ENCODE measurements around the gene SWI5. TPM values are rescaled to one million over a fixed set of nuclear protein-coding genes. Genes with fewer than 3 reads are reported as not detected.

SWI5 gene
- total RNA-seq, 2 experiments from 2014 or later = 3.0 to 4.1 TPM

GRCh38 chr9:128325629-128326028 lies 49.6 kb downstream of the SWI5 start:
- H3K9me3 Mint-ChIP-seq = no peaks in the 10 kb centered on the region
- H3K4me3 Mint-ChIP-seq = peak overlapping the region; percentile 54
- POLR2A ChIA-PET = no interaction called here
- intact Hi-C loops (cut with DNase I, micrococcal nuclease) = loop anchor here in 1 of 2 experiments (10.0 kb wide), 1 partner anchor 201 kb away; the partner anchor contains the start of gene PTGES2
- no peaks in the 10 kb centered on the region for H3K9me3 ChIP-seq (ENCODE audit: control insufficient read depth in 1 of 2, insufficient read depth in 1 of 2, low read length in 2 of 2)
- peaks cover 50% of the 10 kb centered on the region for H3K36me3 Mint-ChIP-seq (ENCODE audit: low read depth)
- H3K36me3 ChIP-seq (ENCODE audit: insufficient read depth, low read length) = peaks cover 27% of the 10 kb centered on the region
- no peak overlapping the region for H3K27ac Mint-ChIP-seq
- no peaks in the 10 kb centered on the region for H3K27me3 Mint-ChIP-seq
- DNase-seq (no peak), ATAC-seq (ENCODE audit: poor library complexity) (no peak)
- no peak overlapping the region for H3K4me3 ChIP-seq (ENCODE audit: low read length)
- no peaks in the 10 kb centered on the region for H3K27me3 ChIP-seq (ENCODE audit: control insufficient read depth in 1 of 2, insufficient read depth in 2 of 2, low read length in 2 of 2)
- TF ChIP-seq, protein P1, sequence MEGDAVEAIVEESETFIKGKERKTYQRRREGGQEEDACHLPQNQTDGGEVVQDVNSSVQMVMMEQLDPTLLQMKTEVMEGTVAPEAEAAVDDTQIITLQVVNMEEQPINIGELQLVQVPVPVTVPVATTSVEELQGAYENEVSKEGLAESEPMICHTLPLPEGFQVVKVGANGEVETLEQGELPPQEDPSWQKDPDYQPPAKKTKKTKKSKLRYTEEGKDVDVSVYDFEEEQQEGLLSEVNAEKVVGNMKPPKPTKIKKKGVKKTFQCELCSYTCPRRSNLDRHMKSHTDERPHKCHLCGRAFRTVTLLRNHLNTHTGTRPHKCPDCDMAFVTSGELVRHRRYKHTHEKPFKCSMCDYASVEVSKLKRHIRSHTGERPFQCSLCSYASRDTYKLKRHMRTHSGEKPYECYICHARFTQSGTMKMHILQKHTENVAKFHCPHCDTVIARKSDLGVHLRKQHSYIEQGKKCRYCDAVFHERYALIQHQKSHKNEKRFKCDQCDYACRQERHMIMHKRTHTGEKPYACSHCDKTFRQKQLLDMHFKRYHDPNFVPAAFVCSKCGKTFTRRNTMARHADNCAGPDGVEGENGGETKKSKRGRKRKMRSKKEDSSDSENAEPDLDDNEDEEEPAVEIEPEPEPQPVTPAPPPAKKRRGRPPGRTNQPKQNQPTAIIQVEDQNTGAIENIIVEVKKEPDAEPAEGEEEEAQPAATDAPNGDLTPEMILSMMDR (IDR thresholded peaks at IDR 0.05) = no peak
- no peak overlapping the region for H3K27ac ChIP-seq (ENCODE audit: low read depth in 1 of 2, low read length in 2 of 2)
- peaks cover 32% of the 10 kb centered on the region for H3K4me1 ChIP-seq (ENCODE audit: insufficient read depth, low read length)
- CTCF ChIA-PET = interaction anchor here (3.6 kb wide), 1 partner anchor 16 kb away, joined by 19 read pairs; no protein-coding TSS in a partner anchor
- H3K4me1 Mint-ChIP-seq (ENCODE audit: low read depth) = peaks cover 31% of the 10 kb centered on the region

GRCh38 chr9:128333451-128333869 lies 57.4 kb downstream of the SWI5 start:
- Histone ChIP-seq H3K9me3 (ENCODE audit: control insufficient read depth in 1 of 2, insufficient read depth in 1 of 2, low read length in 2 of 2) (no peaks in the 10 kb centered on the region), H3K4me1 (ENCODE audit: insufficient read depth, low read length) (no peaks in the 10 kb centered on the region), H3K27me3 (ENCODE audit: control insufficient read depth in 1 of 2, insufficient read depth in 2 of 2, low read length in 2 of 2) (no peaks in the 10 kb centered on the region), H3K4me3 (ENCODE audit: low read length) (no peak overlapping the region), H3K27ac (ENCODE audit: low read depth in 1 of 2, low read length in 2 of 2) (no peak overlapping the region), H3K36me3 (ENCODE audit: insufficient read depth, low read length) (peaks cover 18% of the 10 kb centered on the region)
- Mint-ChIP-seq H3K9me3 (no peaks in the 10 kb centered on the region), H3K27me3 (no peaks in the 10 kb centered on the region), H3K4me1 (ENCODE audit: low read depth) (no peaks in the 10 kb centered on the region), H3K36me3 (ENCODE audit: low read depth) (peaks cover 15% of the 10 kb centered on the region), H3K4me3 (no peak overlapping the region), H3K27ac (no peak overlapping the region)
- ATAC-seq (ENCODE audit: poor library complexity) (no peak), DNase-seq (no peak)
- TF ChIP-seq, protein P1 (IDR thresholded peaks at IDR 0.05) = no peak
- POLR2A ChIA-PET = no interaction called here
- CTCF ChIA-PET = interaction anchor here (1.5 kb wide), 1 partner anchor 8 kb away, joined by 4 read pairs; no protein-coding TSS in a partner anchor
- intact Hi-C loops (cut with DNase I, micrococcal nuclease) = no loop called here

DNA sequence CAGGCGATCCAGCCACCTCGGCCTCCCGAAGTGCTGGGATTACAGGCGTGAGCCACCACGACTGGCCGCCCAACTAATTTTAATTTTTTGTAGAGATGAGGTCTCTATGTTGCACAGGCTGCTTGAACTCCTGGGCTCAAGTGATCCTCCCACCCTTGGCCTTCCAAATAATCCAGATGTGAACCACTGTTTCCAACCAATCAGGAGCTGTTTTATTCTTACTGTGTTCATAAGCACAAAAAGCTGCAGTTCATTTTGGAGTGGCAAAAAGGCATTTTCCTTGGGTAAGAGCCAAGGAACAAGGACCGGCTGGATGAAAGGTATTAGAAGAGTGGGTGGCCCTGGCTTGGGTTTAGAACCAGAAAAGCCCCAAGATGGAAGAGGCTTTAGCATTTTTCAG lies 59.1 kb downstream of the SWI5 start:
- DNase-seq = no peak
- peaks cover 12% of the 10 kb centered on the region for H3K36me3 ChIP-seq (ENCODE audit: insufficient read depth, low read length)
- no peaks in the 10 kb centered on the region for H3K9me3 ChIP-seq (ENCODE audit: control insufficient read depth in 1 of 2, insufficient read depth in 1 of 2, low read length in 2 of 2)
- H3K9me3 Mint-ChIP-seq = no peaks in the 10 kb centered on the region
- ChIA-PET CTCF (no interaction called here), POLR2A (no interaction called here)
- peaks cover 10% of the 10 kb centered on the region for H3K36me3 Mint-ChIP-seq (ENCODE audit: low read depth)
- no peaks in the 10 kb centered on the region for H3K27me3 ChIP-seq (ENCODE audit: control insufficient read depth in 1 of 2, insufficient read depth in 2 of 2, low read length in 2 of 2)
- H3K4me1 Mint-ChIP-seq (ENCODE audit: low read depth) = no peaks in the 10 kb centered on the region
- no peak for ATAC-seq (ENCODE audit: poor library complexity)
- no peak overlapping the region for H3K4me3 ChIP-seq (ENCODE audit: low read length)
- H3K4me3 Mint-ChIP-seq = no peak overlapping the region
- TF ChIP-seq, protein P1 (IDR thresholded peaks at IDR 0.05) = no peak
- peaks cover 7% of the 10 kb centered on the region for H3K4me1 ChIP-seq (ENCODE audit: insufficient read depth, low read length)
- no peak overlapping the region for H3K27ac Mint-ChIP-seq
- intact Hi-C loops (cut with DNase I, micrococcal nuclease) = no loop called here
- no peak overlapping the region for H3K27ac ChIP-seq (ENCODE audit: low read depth in 1 of 2, low read length in 2 of 2)
- H3K27me3 Mint-ChIP-seq = no peaks in the 10 kb centered on the region

Data from CD4-positive, alpha-beta T cell (primary cell).